ENCODE measurements around the gene CLMN.

- no peak for TF ChIP-seq EZH2 (IDR thresholded peaks at IDR 0.05; ENCODE audit: borderline replicate concordance, low read depth, low read length, poor library complexity, severe bottlenecking)
- TF ChIP-seq, protein P1, sequence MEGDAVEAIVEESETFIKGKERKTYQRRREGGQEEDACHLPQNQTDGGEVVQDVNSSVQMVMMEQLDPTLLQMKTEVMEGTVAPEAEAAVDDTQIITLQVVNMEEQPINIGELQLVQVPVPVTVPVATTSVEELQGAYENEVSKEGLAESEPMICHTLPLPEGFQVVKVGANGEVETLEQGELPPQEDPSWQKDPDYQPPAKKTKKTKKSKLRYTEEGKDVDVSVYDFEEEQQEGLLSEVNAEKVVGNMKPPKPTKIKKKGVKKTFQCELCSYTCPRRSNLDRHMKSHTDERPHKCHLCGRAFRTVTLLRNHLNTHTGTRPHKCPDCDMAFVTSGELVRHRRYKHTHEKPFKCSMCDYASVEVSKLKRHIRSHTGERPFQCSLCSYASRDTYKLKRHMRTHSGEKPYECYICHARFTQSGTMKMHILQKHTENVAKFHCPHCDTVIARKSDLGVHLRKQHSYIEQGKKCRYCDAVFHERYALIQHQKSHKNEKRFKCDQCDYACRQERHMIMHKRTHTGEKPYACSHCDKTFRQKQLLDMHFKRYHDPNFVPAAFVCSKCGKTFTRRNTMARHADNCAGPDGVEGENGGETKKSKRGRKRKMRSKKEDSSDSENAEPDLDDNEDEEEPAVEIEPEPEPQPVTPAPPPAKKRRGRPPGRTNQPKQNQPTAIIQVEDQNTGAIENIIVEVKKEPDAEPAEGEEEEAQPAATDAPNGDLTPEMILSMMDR (conservative IDR thresholded peaks at IDR 0.05; ENCODE audit: low read depth, low read length) = no peak
These were observed 128.1 kb downstream of the CLMN start for GRCh38 chr14:95191445-95192199.
